Tibial nerve (tissue), 4 donors: ENCODE data around the gene PAQR4. TPM values are rescaled to one million over a fixed set of nuclear protein-coding genes. Genes with fewer than 3 reads are reported as not detected.

ENCODE experiments used
- DNase-seq, 2 donors: peaks; one replicate each; pipeline ENCODE4 v3.0.0-alpha.2; 2019; ENCODE audit warnings: low spot score in 2 of 2
- H3K27ac ChIP-seq, 4 donors: fragments of 200-600 bp; sonication (generic) in 3 of 4; one replicate each; pipeline ENCODE4 v1.5.1; 2017 to 2019; ENCODE audit warnings: mild to moderate bottlenecking in 1 of 4
- H3K27me3 ChIP-seq, 2 donors: fragments of 200-600 bp; sonication (generic) in 1 of 2; one replicate each; pipeline versions ENCODE4 v1.5.1 to v1.6.0; 2017 to 2019
- H3K36me3 ChIP-seq, 3 donors: fragments of 200-600 bp; sonication (generic); one replicate each; pipeline ENCODE4 v1.5.1; 2018 to 2019
- H3K4me1 ChIP-seq, 4 donors: fragments of 200-600 bp; sonication (generic) in 3 of 4; one replicate each; pipeline ENCODE4 v1.5.1; 2017 to 2019
- H3K4me3 ChIP-seq, 4 donors: fragments of 200-600 bp; sonication (generic) in 3 of 4; one replicate each; pipeline ENCODE4 v1.5.1; 2017 to 2019; ENCODE audit warnings: mild to moderate bottlenecking in 1 of 4, moderate library complexity in 1 of 4
- H3K9me3 ChIP-seq, 4 donors: fragments of 200-600 bp; sonication (generic) in 3 of 4; one replicate each; pipeline ENCODE4 v1.5.1; 2017 to 2019
- CTCF ChIP-seq, 5 experiments: fragments of 200-600 bp in 3 of 5; fragments of 450-650 bp in 2 of 5; sonication (generic) in 3 of 5; IDR thresholded peaks; one replicate each; pipeline ENCODE4 v1.5.1; 2016 to 2019; ENCODE audit warnings: antibody characterized with exemption in 5 of 5, mild to moderate bottlenecking in 3 of 5, moderate library complexity in 2 of 5
- EP300 ChIP-seq, 2 donors: sonication (generic); formaldehyde crosslinking; IDR thresholded peaks; one replicate each; pipeline ENCODE4 v1.6.1; 2017; ENCODE audit warnings: antibody characterized with exemption in 2 of 2, mild to moderate bottlenecking in 1 of 2
- POLR2A ChIP-seq, 2 donors: fragments of 450-650 bp; IDR thresholded peaks; one replicate each; pipeline ENCODE4 v1.6.1; 2017; ENCODE audit warnings: antibody characterized with exemption in 2 of 2, mild to moderate bottlenecking in 2 of 2, moderate library complexity in 2 of 2
- WGBS, 2 donors: methylation state at CpG; one replicate each; pipeline ENCODE4 v1.1.5; 2018; 5-methylcytosine and 5-hydroxymethylcytosine counted together
- total RNA-seq, 4 donors: library from RNA; depleted of rRNA; stranded (reverse); fragments of >200 nt; gene quantifications; one replicate each; pipeline ENCODE4 v1.1.0, GENCODE V29; 2016

Gene PAQR4
- total RNA-seq, 4 donors from 2014 or later = 5.1 to 15.0 (median 7.9) TPM

- no peak for DNase-seq
- H3K27ac ChIP-seq = no peak overlapping the region
- TF ChIP-seq CTCF (IDR thresholded peaks at IDR 0.05) (no peak), POLR2A (IDR thresholded peaks at IDR 0.05) (no peak), EP300 (IDR thresholded peaks at IDR 0.05) (no peak)
- H3K36me3 ChIP-seq = peaks cover 0 to 28% (median 0%) of the 10 kb centered on the region in 3 donors
- peaks cover 0 to 16% of the 10 kb centered on the region in 2 donors for H3K27me3 ChIP-seq
- peaks cover 0 to 43% (median 14%) of the 10 kb centered on the region in 4 donors for H3K4me1 ChIP-seq
- no peak overlapping the region for H3K4me3 ChIP-seq
- 64 to 66% methylated on average over 14 to 15 of the region's 15 CpGs for WGBS, 2 donors
- no peaks in the 10 kb centered on the region for H3K9me3 ChIP-seq
These were observed 3.0 kb downstream of the PAQR4 start for GRCh38 chr16:2971985-2972784.

- Histone ChIP-seq H3K9me3 (no peaks in the 10 kb centered on the region), H3K4me3 (no peak overlapping the region), H3K27ac (no peak overlapping the region), H3K27me3 (peaks cover 0 to 15% of the 10 kb centered on the region in 2 donors), H3K4me1 (peaks cover 0 to 35% (median 11%) of the 10 kb centered on the region in 4 donors), H3K36me3 (peaks cover 0 to 28% (median 0%) of the 10 kb centered on the region in 3 donors)
- TF ChIP-seq CTCF (IDR thresholded peaks at IDR 0.05) = no peak
- no peak for TF ChIP-seq EP300 (IDR thresholded peaks at IDR 0.05)
- no peak for TF ChIP-seq POLR2A (IDR thresholded peaks at IDR 0.05)
- DNase-seq = no peak
- WGBS, 2 donors = 68 to 71% methylated on average over 5 of the region's 5 CpGs
These were observed 3.9 kb downstream of the PAQR4 start for GRCh38 chr16:2973093-2973492.

- no peak for DNase-seq
- H3K36me3 ChIP-seq = peaks cover 0 to 28% (median 0%) of the 10 kb centered on the region in 3 donors
- no peaks in the 10 kb centered on the region for H3K9me3 ChIP-seq
- H3K27ac ChIP-seq = no peak overlapping the region
- WGBS, 2 donors = 79 to 95% methylated on average over 8 to 9 of the region's 17 CpGs
- peaks cover 0 to 28% (median 7%) of the 10 kb centered on the region in 4 donors for H3K4me1 ChIP-seq
- peaks cover 0 to 14% of the 10 kb centered on the region in 2 donors for H3K27me3 ChIP-seq
- no peak for TF ChIP-seq POLR2A (IDR thresholded peaks at IDR 0.05)
- no peak for TF ChIP-seq EP300 (IDR thresholded peaks at IDR 0.05)
- no peak for TF ChIP-seq CTCF (IDR thresholded peaks at IDR 0.05)
- no peak overlapping the region for H3K4me3 ChIP-seq
These were observed 4.6 kb downstream of the PAQR4 start for GRCh38 chr16:2973605-2974318.

- H3K4me1 ChIP-seq = peaks cover 0 to 27% (median 8%) of the 10 kb centered on the region in 4 donors
- no peak for TF ChIP-seq CTCF (IDR thresholded peaks at IDR 0.05)
- TF ChIP-seq POLR2A (IDR thresholded peaks at IDR 0.05) = no peak
- TF ChIP-seq EP300 (IDR thresholded peaks at IDR 0.05) = no peak
- peaks cover 0 to 21% of the 10 kb centered on the region in 2 donors for H3K27me3 ChIP-seq
- no peak overlapping the region for H3K4me3 ChIP-seq
- no peak overlapping the region for H3K27ac ChIP-seq
- H3K9me3 ChIP-seq = no peaks in the 10 kb centered on the region
- DNase-seq = no peak
- 88 to 90% methylated on average over 9 to 11 of the region's 15 CpGs for WGBS, 2 donors
- H3K36me3 ChIP-seq = peaks cover 0 to 28% (median 0%) of the 10 kb centered on the region in 3 donors
These were observed 5.3 kb downstream of the PAQR4 start for GRCh38 chr16:2974319-2975056.
